K562 (cell line): Measurements from ENCODE around the gene RNU6-1. TPM values are rescaled to one million over a fixed set of nuclear protein-coding genes. Genes with fewer than 3 reads are reported as not detected.

Source experiments
- CHD2 ChIP-seq: IDR thresholded peaks from 2 replicates; pipeline ENCODE4 v1.6.1; 2011; ENCODE audit warnings: low read depth, low read length
- GATAD2A ChIP-seq: fragments of 450-650 bp; IDR thresholded peaks from 2 replicates; pipeline ENCODE4 v1.6.1; 2017
- PREB ChIP-seq: sonication (generic); formaldehyde crosslinking; IDR thresholded peaks from 2 replicates; pipeline ENCODE4 v1.8.1; 2023; ENCODE audit warnings: mild to moderate bottlenecking, missing genetic modification reagents
- RFX5 ChIP-seq: IDR thresholded peaks from 2 replicates; pipeline ENCODE4 v1.6.1; 2011; ENCODE audit warnings: low read depth, mild to moderate bottlenecking, improper control_type of control experiment, low read length
- SRSF7 ChIP-seq: fragments of 200-400 bp; formaldehyde crosslinking; optimal IDR thresholded peaks from 2 replicates; pipeline ENCODE3; 2017; ENCODE audit warnings: mild to moderate bottlenecking, low read depth, low read length
- SUPT5H ChIP-seq: fragments of 450-650 bp; IDR thresholded peaks from 2 replicates; pipeline ENCODE4 v1.6.1; 2016
- polyA plus RNA-seq, 8 experiments: library from polyadenylated mRNA; depleted of rRNA in 4 of 8; stranded (reverse) in 5 of 8; unstranded in 3 of 8; fragments of >200 nt; fragmentation: Nextera tagmentation in 2 of 8; fragmentation: Illumina TruSeq in 1 of 8; extraction: Ambion mirVana in 2 of 8; extraction: Trizol in 1 of 8; gene quantifications; 2 replicates each; pipeline versions ENCODE4 v1.2.1 to v1.2.3, GENCODE V29; 2011 to 2014; ENCODE audit warnings: inconsistent platforms in 1 of 8, missing spikeins in 1 of 8
- total RNA-seq, 7 experiments: library from RNA; depleted of rRNA in 6 of 7; stranded (reverse); fragments of >200 nt in 6 of 7; fragmentation: Illumina TruSeq in 2 of 7; extraction: Trizol in 2 of 7; gene quantifications; 2 replicates each; pipeline versions ENCODE4 v1.2.1 to v1.2.3, GENCODE V29; 2011 to 2021; ENCODE audit warnings: low replicate concordance in 1 of 7
- TF ChIP-seq, protein P1 (sequence below): fragments of 450-650 bp; IDR thresholded peaks from 2 replicates; pipeline ENCODE4 v1.6.1; 2016; ENCODE audit warnings: borderline replicate concordance
- TF ChIP-seq, protein P2 (sequence below): fragments of 250-450 bp; sonication (Bioruptor Pico); IDR thresholded peaks from 2 replicates; pipeline ENCODE4 v1.4.0; 2020; ENCODE audit warnings: mild to moderate bottlenecking, moderate library complexity, borderline replicate concordance
- TF ChIP-seq, protein P3 (sequence below): fragments of 250-450 bp; sonication (Bioruptor Pico); IDR thresholded peaks from 2 replicates; pipeline ENCODE4 v1.4.0; 2020; ENCODE audit warnings: mild to moderate bottlenecking, moderate library complexity
- TF ChIP-seq, protein P4 (sequence below): fragments of 450-650 bp; formaldehyde crosslinking; IDR thresholded peaks from 2 replicates; pipeline ENCODE4 v1.4.0; 2020; ENCODE audit warnings: mild to moderate bottlenecking
- TF ChIP-seq, protein P5 (sequence below): fragments of 200-800 bp; sonication (Bioruptor generic); IDR thresholded peaks from 2 replicates; pipeline ENCODE4 v1.6.1; 2017; ENCODE audit warnings: missing genetic modification characterization, missing compliant biosample characterization
- TF ChIP-seq, protein P6 (sequence below): IDR thresholded peaks from 2 replicates; pipeline ENCODE4 v1.6.1; 2011; ENCODE audit warnings: borderline replicate concordance, low read depth, mild to moderate bottlenecking, moderate library complexity, low read length; ENCODE audit not compliant: insufficient read depth, poor library complexity, severe bottlenecking

The RNU6-1 gene
- total and polyA plus RNA-seq, 9 of the 15 experiments (the other 6 are each of a cell fraction or from before 2014, with no cell fraction given) = not detected

- TF ChIP-seq, protein P1, sequence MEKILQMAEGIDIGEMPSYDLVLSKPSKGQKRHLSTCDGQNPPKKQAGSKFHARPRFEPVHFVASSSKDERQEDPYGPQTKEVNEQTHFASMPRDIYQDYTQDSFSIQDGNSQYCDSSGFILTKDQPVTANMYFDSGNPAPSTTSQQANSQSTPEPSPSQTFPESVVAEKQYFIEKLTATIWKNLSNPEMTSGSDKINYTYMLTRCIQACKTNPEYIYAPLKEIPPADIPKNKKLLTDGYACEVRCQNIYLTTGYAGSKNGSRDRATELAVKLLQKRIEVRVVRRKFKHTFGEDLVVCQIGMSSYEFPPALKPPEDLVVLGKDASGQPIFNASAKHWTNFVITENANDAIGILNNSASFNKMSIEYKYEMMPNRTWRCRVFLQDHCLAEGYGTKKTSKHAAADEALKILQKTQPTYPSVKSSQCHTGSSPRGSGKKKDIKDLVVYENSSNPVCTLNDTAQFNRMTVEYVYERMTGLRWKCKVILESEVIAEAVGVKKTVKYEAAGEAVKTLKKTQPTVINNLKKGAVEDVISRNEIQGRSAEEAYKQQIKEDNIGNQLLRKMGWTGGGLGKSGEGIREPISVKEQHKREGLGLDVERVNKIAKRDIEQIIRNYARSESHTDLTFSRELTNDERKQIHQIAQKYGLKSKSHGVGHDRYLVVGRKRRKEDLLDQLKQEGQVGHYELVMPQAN = no peak
- TF ChIP-seq CHD2 (no peak), SRSF7 (no peak), PREB (CRISPR knock-in tag) (no peak), GATAD2A (peak; percentile 94), SUPT5H (no peak), RFX5 (no peak)
- TF ChIP-seq, protein P2, sequence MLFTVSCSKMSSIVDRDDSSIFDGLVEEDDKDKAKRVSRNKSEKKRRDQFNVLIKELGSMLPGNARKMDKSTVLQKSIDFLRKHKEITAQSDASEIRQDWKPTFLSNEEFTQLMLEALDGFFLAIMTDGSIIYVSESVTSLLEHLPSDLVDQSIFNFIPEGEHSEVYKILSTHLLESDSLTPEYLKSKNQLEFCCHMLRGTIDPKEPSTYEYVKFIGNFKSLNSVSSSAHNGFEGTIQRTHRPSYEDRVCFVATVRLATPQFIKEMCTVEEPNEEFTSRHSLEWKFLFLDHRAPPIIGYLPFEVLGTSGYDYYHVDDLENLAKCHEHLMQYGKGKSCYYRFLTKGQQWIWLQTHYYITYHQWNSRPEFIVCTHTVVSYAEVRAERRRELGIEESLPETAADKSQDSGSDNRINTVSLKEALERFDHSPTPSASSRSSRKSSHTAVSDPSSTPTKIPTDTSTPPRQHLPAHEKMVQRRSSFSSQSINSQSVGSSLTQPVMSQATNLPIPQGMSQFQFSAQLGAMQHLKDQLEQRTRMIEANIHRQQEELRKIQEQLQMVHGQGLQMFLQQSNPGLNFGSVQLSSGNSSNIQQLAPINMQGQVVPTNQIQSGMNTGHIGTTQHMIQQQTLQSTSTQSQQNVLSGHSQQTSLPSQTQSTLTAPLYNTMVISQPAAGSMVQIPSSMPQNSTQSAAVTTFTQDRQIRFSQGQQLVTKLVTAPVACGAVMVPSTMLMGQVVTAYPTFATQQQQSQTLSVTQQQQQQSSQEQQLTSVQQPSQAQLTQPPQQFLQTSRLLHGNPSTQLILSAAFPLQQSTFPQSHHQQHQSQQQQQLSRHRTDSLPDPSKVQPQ = no peak
- TF ChIP-seq, protein P3, sequence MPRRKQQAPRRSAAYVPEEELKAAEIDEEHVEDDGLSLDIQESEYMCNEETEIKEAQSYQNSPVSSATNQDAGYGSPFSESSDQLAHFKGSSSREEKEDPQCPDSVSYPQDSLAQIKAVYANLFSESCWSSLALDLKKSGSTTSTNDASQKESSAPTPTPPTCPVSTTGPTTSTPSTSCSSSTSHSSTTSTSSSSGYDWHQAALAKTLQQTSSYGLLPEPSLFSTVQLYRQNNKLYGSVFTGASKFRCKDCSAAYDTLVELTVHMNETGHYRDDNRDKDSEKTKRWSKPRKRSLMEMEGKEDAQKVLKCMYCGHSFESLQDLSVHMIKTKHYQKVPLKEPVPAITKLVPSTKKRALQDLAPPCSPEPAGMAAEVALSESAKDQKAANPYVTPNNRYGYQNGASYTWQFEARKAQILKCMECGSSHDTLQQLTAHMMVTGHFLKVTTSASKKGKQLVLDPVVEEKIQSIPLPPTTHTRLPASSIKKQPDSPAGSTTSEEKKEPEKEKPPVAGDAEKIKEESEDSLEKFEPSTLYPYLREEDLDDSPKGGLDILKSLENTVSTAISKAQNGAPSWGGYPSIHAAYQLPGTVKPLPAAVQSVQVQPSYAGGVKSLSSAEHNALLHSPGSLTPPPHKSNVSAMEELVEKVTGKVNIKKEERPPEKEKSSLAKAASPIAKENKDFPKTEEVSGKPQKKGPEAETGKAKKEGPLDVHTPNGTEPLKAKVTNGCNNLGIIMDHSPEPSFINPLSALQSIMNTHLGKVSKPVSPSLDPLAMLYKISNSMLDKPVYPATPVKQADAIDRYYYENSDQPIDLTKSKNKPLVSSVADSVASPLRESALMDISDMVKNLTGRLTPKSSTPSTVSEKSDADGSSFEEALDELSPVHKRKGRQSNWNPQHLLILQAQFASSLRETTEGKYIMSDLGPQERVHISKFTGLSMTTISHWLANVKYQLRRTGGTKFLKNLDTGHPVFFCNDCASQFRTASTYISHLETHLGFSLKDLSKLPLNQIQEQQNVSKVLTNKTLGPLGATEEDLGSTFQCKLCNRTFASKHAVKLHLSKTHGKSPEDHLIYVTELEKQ (CRISPR knock-in tag) = no peak
- TF ChIP-seq, protein P4, sequence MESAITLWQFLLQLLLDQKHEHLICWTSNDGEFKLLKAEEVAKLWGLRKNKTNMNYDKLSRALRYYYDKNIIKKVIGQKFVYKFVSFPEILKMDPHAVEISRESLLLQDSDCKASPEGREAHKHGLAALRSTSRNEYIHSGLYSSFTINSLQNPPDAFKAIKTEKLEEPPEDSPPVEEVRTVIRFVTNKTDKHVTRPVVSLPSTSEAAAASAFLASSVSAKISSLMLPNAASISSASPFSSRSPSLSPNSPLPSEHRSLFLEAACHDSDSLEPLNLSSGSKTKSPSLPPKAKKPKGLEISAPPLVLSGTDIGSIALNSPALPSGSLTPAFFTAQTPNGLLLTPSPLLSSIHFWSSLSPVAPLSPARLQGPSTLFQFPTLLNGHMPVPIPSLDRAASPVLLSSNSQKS (CRISPR knock-in tag) = no peak
- TF ChIP-seq, protein P5, sequence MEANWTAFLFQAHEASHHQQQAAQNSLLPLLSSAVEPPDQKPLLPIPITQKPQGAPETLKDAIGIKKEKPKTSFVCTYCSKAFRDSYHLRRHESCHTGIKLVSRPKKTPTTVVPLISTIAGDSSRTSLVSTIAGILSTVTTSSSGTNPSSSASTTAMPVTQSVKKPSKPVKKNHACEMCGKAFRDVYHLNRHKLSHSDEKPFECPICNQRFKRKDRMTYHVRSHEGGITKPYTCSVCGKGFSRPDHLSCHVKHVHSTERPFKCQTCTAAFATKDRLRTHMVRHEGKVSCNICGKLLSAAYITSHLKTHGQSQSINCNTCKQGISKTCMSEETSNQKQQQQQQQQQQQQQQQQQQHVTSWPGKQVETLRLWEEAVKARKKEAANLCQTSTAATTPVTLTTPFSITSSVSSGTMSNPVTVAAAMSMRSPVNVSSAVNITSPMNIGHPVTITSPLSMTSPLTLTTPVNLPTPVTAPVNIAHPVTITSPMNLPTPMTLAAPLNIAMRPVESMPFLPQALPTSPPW (CRISPR knock-in tag) = peak; percentile 88
- TF ChIP-seq, protein P6, sequence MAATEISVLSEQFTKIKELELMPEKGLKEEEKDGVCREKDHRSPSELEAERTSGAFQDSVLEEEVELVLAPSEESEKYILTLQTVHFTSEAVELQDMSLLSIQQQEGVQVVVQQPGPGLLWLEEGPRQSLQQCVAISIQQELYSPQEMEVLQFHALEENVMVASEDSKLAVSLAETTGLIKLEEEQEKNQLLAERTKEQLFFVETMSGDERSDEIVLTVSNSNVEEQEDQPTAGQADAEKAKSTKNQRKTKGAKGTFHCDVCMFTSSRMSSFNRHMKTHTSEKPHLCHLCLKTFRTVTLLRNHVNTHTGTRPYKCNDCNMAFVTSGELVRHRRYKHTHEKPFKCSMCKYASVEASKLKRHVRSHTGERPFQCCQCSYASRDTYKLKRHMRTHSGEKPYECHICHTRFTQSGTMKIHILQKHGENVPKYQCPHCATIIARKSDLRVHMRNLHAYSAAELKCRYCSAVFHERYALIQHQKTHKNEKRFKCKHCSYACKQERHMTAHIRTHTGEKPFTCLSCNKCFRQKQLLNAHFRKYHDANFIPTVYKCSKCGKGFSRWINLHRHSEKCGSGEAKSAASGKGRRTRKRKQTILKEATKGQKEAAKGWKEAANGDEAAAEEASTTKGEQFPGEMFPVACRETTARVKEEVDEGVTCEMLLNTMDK = no peak
These were observed 42.8 kb upstream of the RNU6-1 start (continued) for GRCh38 chr15:67882487-67883233.
